OCI-LY1 (cell line): ENCODE results near the gene EXT2.

ENCODE experiments used
- H2AFZ ChIP-seq: fragments of 200-600 bp; sonication (generic), shearing (Covaris generic); 2 replicates; pipeline ENCODE4 v1.6.0; 2014; ENCODE audit warnings: antibody characterized with exemption, mild to moderate bottlenecking, low read length
- H3F3A ChIP-seq: fragments of 200-600 bp; sonication (generic), shearing (Covaris generic); 2 replicates; pipeline ENCODE4 v1.6.0; 2014; ENCODE audit warnings: mild to moderate bottlenecking, antibody characterized with exemption, low read length, moderate library complexity; ENCODE audit not compliant: insufficient read depth
- H3K27ac ChIP-seq: fragments of 200-600 bp; sonication (generic); 2 replicates; pipeline ENCODE4 v1.5.1; 2014; ENCODE audit warnings: low read length, mixed run types, mild to moderate bottlenecking, low read depth; ENCODE audit not compliant: poor library complexity, severe bottlenecking
- H3K27me3 ChIP-seq: fragments of 200-600 bp; sonication (generic); 2 replicates; pipeline ENCODE4 v1.6.0; 2014; ENCODE audit warnings: antibody characterized with exemption, mild to moderate bottlenecking, low read length, moderate library complexity; ENCODE audit not compliant: insufficient read depth
- H3K36me3 ChIP-seq: fragments of 200-600 bp; sonication (generic); 2 replicates; pipeline ENCODE4 v1.6.1; 2014; ENCODE audit warnings: mild to moderate bottlenecking, antibody characterized with exemption, low read length, moderate library complexity, mixed read lengths; ENCODE audit not compliant: insufficient read depth
- H3K4me1 ChIP-seq: fragments of 200-600 bp; sonication (generic); 2 replicates; pipeline ENCODE4 v1.5.1; 2014; ENCODE audit warnings: mild to moderate bottlenecking, low read length, moderate library complexity; ENCODE audit not compliant: insufficient read depth, severe bottlenecking
- H3K4me2 ChIP-seq: fragments of 200-600 bp; sonication (generic), shearing (Covaris generic); 2 replicates; pipeline ENCODE4 v1.6.1; 2014; ENCODE audit warnings: low read length
- H3K4me3 ChIP-seq: fragments of 200-600 bp; sonication (generic); 2 replicates; pipeline ENCODE4 v1.5.1; 2014; ENCODE audit warnings: low read length, low read depth, mild to moderate bottlenecking, mixed read lengths; ENCODE audit not compliant: poor library complexity, severe bottlenecking
- H3K79me2 ChIP-seq: fragments of 200-600 bp; shearing (Covaris generic); 2 replicates; pipeline ENCODE4 v1.6.1; 2016; ENCODE audit warnings: mixed run types, low read length, mixed read lengths; ENCODE audit not compliant: insufficient read depth
- H3K9ac ChIP-seq: fragments of 200-600 bp; sonication (generic), shearing (Covaris generic); 2 replicates; pipeline ENCODE4 v1.6.1; 2014; ENCODE audit warnings: mild to moderate bottlenecking, low read length, mixed read lengths
- H3K9me2 ChIP-seq: fragments of 200-600 bp; sonication (generic), shearing (Covaris generic); 2 replicates; pipeline ENCODE4 v1.6.1; 2014; ENCODE audit warnings: low read depth, mild to moderate bottlenecking, low read length, mixed read lengths
- H3K9me3 ChIP-seq: fragments of 200-600 bp; shearing (Covaris generic); 2 replicates; pipeline ENCODE4 v1.6.1; 2014; ENCODE audit warnings: low read length, mixed read lengths
- H4K20me1 ChIP-seq: fragments of 200-600 bp; sonication (generic), shearing (Covaris generic); 2 replicates; pipeline ENCODE4 v1.6.0; 2016; ENCODE audit warnings: mild to moderate bottlenecking, low read length; ENCODE audit not compliant: insufficient read depth
- EZH2 ChIP-seq: fragments of 200-600 bp; sonication (generic), shearing (Covaris generic); IDR thresholded peaks from 2 replicates; pipeline ENCODE4 v1.8.0; 2017; ENCODE audit warnings: borderline replicate concordance, mixed run types, mild to moderate bottlenecking, antibody characterized with exemption, low read length, moderate library complexity, mixed read lengths
- TF ChIP-seq, protein P1 (sequence below): fragments of 200-600 bp; sonication (generic), shearing (Covaris generic); IDR thresholded peaks from 2 replicates; pipeline ENCODE4 v1.5.1; 2017; ENCODE audit warnings: mild to moderate bottlenecking, antibody characterized with exemption, low read length, moderate library complexity, mixed read lengths

Gene EXT2

DNA sequence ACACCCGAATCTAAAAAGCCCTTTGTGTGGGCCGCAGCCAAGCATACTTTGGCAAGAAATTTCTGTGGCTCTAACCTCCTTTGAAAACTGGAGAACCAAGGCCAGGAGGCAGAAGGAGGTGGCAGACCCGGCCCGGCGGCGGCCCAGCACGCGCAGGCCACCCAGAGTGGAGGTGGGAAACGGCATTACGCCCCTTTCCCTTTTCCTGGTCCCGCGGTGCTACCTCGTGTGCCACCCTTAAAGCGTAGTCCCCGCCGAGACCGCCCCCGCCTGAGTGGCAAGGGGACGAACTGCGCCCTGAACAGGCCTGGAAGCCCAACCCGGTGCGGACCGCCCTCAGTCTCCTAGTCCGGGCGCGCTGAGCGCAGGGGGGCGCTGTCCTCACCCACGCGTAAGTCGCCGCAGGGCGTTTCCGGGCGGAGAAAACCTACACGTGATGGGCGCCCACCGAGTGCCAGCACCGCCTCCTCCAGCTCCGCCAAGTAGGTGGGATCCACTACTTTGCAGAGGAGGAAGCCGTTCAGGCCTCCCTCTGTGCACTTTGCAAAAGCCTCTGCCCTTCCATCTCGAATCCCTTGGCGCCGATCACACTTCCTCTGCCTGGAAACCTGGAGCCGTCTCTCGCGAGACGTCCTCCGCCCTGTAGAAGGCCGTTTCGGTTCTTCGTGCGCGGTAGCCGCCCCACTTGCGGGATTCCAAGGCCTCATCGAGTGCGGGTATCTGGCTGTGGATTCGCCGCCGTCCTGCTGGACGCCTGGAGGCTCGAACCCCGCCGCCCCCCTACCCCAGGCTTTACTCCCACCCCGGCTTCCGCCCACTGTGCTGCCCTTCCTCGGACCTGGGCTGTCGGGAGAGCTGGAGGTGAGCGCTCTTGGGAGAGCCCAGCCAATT is 29.4 kb upstream of the EXT2 start, which contains the start of gene ACCS:
Gene ACCS (plus strand): TSS at position 430 of the 891 bp plus-strand sequence. CDS start 1,358 bp downstream, outside the sequence.
- no peaks in the 10 kb centered on the region for H3K9me3 ChIP-seq
- H3K4me1 ChIP-seq = peaks cover 20% of the 10 kb centered on the region
- H3K36me3 ChIP-seq = no peaks in the 10 kb centered on the region
- no peak for TF ChIP-seq EZH2
- TF ChIP-seq, protein P1, sequence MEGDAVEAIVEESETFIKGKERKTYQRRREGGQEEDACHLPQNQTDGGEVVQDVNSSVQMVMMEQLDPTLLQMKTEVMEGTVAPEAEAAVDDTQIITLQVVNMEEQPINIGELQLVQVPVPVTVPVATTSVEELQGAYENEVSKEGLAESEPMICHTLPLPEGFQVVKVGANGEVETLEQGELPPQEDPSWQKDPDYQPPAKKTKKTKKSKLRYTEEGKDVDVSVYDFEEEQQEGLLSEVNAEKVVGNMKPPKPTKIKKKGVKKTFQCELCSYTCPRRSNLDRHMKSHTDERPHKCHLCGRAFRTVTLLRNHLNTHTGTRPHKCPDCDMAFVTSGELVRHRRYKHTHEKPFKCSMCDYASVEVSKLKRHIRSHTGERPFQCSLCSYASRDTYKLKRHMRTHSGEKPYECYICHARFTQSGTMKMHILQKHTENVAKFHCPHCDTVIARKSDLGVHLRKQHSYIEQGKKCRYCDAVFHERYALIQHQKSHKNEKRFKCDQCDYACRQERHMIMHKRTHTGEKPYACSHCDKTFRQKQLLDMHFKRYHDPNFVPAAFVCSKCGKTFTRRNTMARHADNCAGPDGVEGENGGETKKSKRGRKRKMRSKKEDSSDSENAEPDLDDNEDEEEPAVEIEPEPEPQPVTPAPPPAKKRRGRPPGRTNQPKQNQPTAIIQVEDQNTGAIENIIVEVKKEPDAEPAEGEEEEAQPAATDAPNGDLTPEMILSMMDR = peak; percentile 74
- peak within 1 kb of the TSS; percentile 63 for H3K4me3 ChIP-seq
- no peak within 1 kb of the TSS for H3K27ac ChIP-seq
- no peaks in the 10 kb centered on the region for H4K20me1 ChIP-seq
- no peaks in the 10 kb centered on the region for H3K79me2 ChIP-seq
- H3K9ac ChIP-seq = peak within 1 kb of the TSS; percentile 78
- H3K9me2 ChIP-seq = no peaks in the 10 kb centered on the region
- no peaks in the 10 kb centered on the region for H3F3A ChIP-seq
- no peaks in the 10 kb centered on the region for H3K27me3 ChIP-seq
- peak within 1 kb of the TSS; percentile 70 for H3K4me2 ChIP-seq
- H2AFZ ChIP-seq = peak within 1 kb of the TSS; percentile 95

- no peak overlapping the region for H3K27ac ChIP-seq
- H3K36me3 ChIP-seq = no peaks in the 10 kb centered on the region
- H3K79me2 ChIP-seq = no peaks in the 10 kb centered on the region
- H3K4me1 ChIP-seq = peaks cover 20% of the 10 kb centered on the region
- H3K4me2 ChIP-seq = peak overlapping the region; percentile 70
- H3K9me2 ChIP-seq = no peaks in the 10 kb centered on the region
- H3K4me3 ChIP-seq = peak overlapping the region; percentile 63
- H3K27me3 ChIP-seq = no peaks in the 10 kb centered on the region
- peak overlapping the region; percentile 95 for H2AFZ ChIP-seq
- H3K9ac ChIP-seq = peak overlapping the region; percentile 78
- no peaks in the 10 kb centered on the region for H3K9me3 ChIP-seq
- no peaks in the 10 kb centered on the region for H3F3A ChIP-seq
- H4K20me1 ChIP-seq = no peaks in the 10 kb centered on the region
- TF ChIP-seq, protein P1 = no peak
- no peak for TF ChIP-seq EZH2
Measured at GRCh38 chr11:44066732-44067141, 28.7 kb upstream of the EXT2 start.

GRCh38 chr11:44067266-44067665 is 28.2 kb upstream of the EXT2 start:
- no peak overlapping the region for H3K9ac ChIP-seq
- no peaks in the 10 kb centered on the region for H3K36me3 ChIP-seq
- peak overlapping the region; percentile 70; the same call in 1 of the 2 replicates for H3K4me2 ChIP-seq
- H3K4me3 ChIP-seq = no peak overlapping the region
- no peaks in the 10 kb centered on the region for H3K9me3 ChIP-seq
- no peak overlapping the region for H2AFZ ChIP-seq
- H3K4me1 ChIP-seq = peaks cover 20% of the 10 kb centered on the region
- H3K9me2 ChIP-seq = no peaks in the 10 kb centered on the region
- no peak overlapping the region for H3K27ac ChIP-seq
- TF ChIP-seq, protein P1 = no peak
- TF ChIP-seq EZH2 = no peak
- H3K27me3 ChIP-seq = no peaks in the 10 kb centered on the region
- H4K20me1 ChIP-seq = no peaks in the 10 kb centered on the region
- H3F3A ChIP-seq = no peaks in the 10 kb centered on the region
- no peaks in the 10 kb centered on the region for H3K79me2 ChIP-seq
